Measurements from ENCODE around the gene DGKA.
"Not testable (repeated sequence)": the region's sequence is repeated elsewhere in the genome, so short reads cannot be mapped to it uniquely, and the experiment has no call there.

DGKA gene

DNA sequence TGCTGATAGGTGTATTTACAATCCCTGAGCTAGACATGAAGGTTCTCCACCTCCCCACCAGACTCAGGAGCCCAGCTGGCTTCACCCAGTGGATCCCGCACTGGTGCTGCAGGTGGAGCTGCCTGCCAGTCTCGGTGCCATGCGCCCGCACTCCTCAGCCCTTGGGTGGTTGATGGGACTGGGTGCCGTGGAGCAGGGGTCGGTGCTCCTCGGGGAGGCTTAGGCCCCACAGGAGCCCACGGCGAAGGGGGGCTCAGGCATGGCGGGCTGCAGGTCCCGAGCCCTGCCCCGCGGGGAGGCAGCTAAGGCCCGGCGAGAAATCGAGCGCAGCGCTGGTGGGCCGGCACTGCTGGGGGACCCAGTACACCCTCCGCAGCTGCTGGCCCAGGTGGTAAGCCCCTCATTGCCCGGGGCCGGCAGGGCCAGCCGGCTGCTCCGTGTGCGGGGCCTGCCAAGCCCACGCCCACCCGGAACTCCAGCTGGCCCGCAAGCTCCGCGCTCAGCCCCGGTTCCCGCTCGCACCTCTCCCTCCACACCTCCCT is 69.1 kb downstream of the DGKA start:
- Histone ChIP-seq H3K4me1 (ENCODE audit: control extremely low read depth in 1 of 4, control insufficient read depth in 4 of 4, insufficient read depth in 4 of 4, low read length in 3 of 4) (peaks cover 0 to 24% (median 17%) of the 10 kb centered on the region in 4 experiments), H3K36me3 (ENCODE audit: control insufficient read depth in 4 of 4, insufficient read depth in 4 of 4, low read length in 3 of 4) (peaks cover 7 to 27% (median 17%) of the 10 kb centered on the region in 4 experiments)
- H3K4me3 ChIP-seq (ENCODE audit: control insufficient read depth in 1 of 7, extremely low read depth in 1 of 7, insufficient read depth in 4 of 7, low read depth in 2 of 7, low read length in 6 of 7); DNase-seq; POLR2A ChIA-PET; H3K9me3 ChIP-seq (ENCODE audit: control extremely low read depth in 1 of 5, control insufficient read depth in 4 of 5, insufficient read depth in 2 of 5, low read depth in 1 of 5, low read length in 4 of 5); H3K27ac ChIP-seq (ENCODE audit: insufficient read depth in 1 of 2, low read depth in 1 of 2, low read length in 2 of 2, poor library complexity in 1 of 2, severe bottlenecking in 2 of 2); H3K27me3 ChIP-seq (replicated peaks in 2 of 5; ENCODE audit: control insufficient read depth in 4 of 5, insufficient read depth in 5 of 5, low read length in 4 of 5): not testable (repeated sequence)
- 98% methylated on average over 23 of the region's 33 CpGs for WGBS (ENCODE audit: insufficient coverage)
- CTCF ChIA-PET = interaction anchor here (1.1 to 16.0 kb wide), 4 partner anchors 8 to 39 kb away, joined by 3 to 290 read pairs (median 54); partner anchors contain the start of gene IKZF4

DNA sequence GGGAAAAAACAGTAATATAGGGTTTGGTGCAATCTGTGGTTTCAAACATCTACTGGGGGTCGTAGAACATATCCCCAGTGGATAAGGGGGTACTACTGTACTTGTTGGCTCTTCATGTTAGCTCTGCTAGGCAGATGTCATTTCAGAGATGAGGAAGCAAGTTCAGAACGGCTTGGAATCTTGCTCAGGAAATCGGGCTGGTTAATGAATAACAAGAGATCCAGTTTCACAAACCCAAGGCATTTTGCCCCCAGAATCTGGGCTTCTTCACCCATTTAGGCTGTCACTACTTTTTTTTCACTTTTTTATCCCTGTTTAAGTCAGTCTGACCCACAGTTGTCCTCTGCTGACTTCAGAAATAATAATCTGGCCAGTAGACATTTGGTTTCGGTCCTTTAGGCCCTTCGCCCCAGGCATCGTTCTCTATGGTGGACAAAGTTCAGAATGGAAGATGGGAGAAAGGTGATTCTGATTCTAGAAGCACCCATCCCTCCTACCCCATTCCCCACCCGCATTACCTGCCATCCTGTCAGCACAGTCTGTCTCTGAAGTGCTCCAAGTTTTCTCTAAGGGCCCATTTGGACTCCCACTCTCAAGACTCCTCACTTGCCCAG is 70.6 kb downstream of the DGKA start:
- POLR2A ChIA-PET = no interaction called here
- 0% methylated on average over 1 of the region's 7 CpGs for WGBS (ENCODE audit: insufficient coverage)
- CTCF ChIA-PET = interaction anchor here (16.0 kb wide), 1 partner anchor 22 kb away, joined by 290 read pairs; the partner anchor contains the start of gene IKZF4

DNA sequence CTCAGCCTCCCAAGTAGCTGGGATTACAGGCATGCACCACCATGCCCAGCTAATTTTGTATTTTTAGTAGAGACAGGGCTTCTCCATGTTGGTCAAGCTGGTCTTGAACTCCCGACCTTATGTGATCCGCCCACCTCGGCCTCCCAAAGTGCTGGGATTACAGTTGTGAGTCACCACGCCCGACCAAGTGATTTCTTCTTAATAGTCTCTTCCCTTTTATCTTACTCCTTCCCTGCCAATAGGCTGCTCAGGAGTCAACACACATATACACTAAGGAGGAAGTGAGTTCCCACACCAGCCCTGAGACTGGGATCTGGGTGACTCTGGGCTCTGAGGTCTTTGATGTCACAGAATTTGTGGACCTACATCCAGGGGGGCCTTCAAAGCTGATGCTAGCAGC is 72.4 kb downstream of the DGKA start:
- 98% methylated on average over 5 of the region's 5 CpGs for WGBS (ENCODE audit: insufficient coverage)
- Histone ChIP-seq H3K36me3 (ENCODE audit: control insufficient read depth in 4 of 4, insufficient read depth in 4 of 4, low read length in 3 of 4) (peaks cover 7 to 27% (median 14%) of the 10 kb centered on the region in 4 experiments), H3K4me1 (ENCODE audit: control extremely low read depth in 1 of 4, control insufficient read depth in 4 of 4, insufficient read depth in 4 of 4, low read length in 3 of 4) (peaks cover 5 to 27% (median 15%) of the 10 kb centered on the region in 4 experiments)
- DNase-seq; H3K4me3 ChIP-seq (ENCODE audit: control insufficient read depth in 1 of 7, extremely low read depth in 1 of 7, insufficient read depth in 4 of 7, low read depth in 2 of 7, low read length in 6 of 7); POLR2A ChIA-PET; H3K27ac ChIP-seq (ENCODE audit: insufficient read depth in 1 of 2, low read depth in 1 of 2, low read length in 2 of 2, poor library complexity in 1 of 2, severe bottlenecking in 2 of 2); H3K27me3 ChIP-seq (replicated peaks in 2 of 5; ENCODE audit: control insufficient read depth in 4 of 5, insufficient read depth in 5 of 5, low read length in 4 of 5); H3K9me3 ChIP-seq (ENCODE audit: control extremely low read depth in 1 of 5, control insufficient read depth in 4 of 5, insufficient read depth in 2 of 5, low read depth in 1 of 5, low read length in 4 of 5): not testable (repeated sequence)
- CTCF ChIA-PET = interaction anchor here (0.9 to 16.0 kb wide), 3 partner anchors 20 to 198 kb away, joined by 3 to 290 read pairs (median 3); partner anchors contain the start of gene IKZF4

More for the DNA sequence above, 70.6 kb downstream of the DGKA start:
- H3K4me3 ChIP-seq (ENCODE audit: control insufficient read depth in 1 of 7, extremely low read depth in 1 of 7, insufficient read depth in 4 of 7, low read depth in 2 of 7, low read length in 6 of 7) = no peak overlapping the region
- no peaks in the 10 kb centered on the region for H3K9me3 ChIP-seq (ENCODE audit: control extremely low read depth in 1 of 5, control insufficient read depth in 4 of 5, insufficient read depth in 2 of 5, low read depth in 1 of 5, low read length in 4 of 5)
- H3K27me3 ChIP-seq (replicated peaks in 2 of 5; ENCODE audit: control insufficient read depth in 4 of 5, insufficient read depth in 5 of 5, low read length in 4 of 5) = no peaks in the 10 kb centered on the region
- DNase-seq = no peak
- H3K36me3 ChIP-seq (ENCODE audit: control insufficient read depth in 4 of 4, insufficient read depth in 4 of 4, low read length in 3 of 4) = peaks cover 7 to 27% (median 14%) of the 10 kb centered on the region in 4 experiments
- no peak overlapping the region for H3K27ac ChIP-seq (ENCODE audit: insufficient read depth in 1 of 2, low read depth in 1 of 2, low read length in 2 of 2, poor library complexity in 1 of 2, severe bottlenecking in 2 of 2)
- H3K4me1 ChIP-seq (ENCODE audit: control extremely low read depth in 1 of 4, control insufficient read depth in 4 of 4, insufficient read depth in 4 of 4, low read length in 3 of 4) = peaks cover 0 to 31% (median 19%) of the 10 kb centered on the region in 4 experiments

Measured in common myeloid progenitor, CD34-positive (primary cell).